C4-2B (cell line): ENCODE data around the gene UPF2.
"Not testable (repeated sequence)": the region's sequence is repeated elsewhere in the genome, so short reads cannot be mapped to it uniquely, and the experiment has no call there.

Experiments used
- H3K27ac ChIP-seq: fragments of 450-650 bp; 2 replicates; pipeline ENCODE4 v1.5.1; 2017
- ZFX ChIP-seq: fragments of 450-650 bp; IDR thresholded peaks from 2 replicates; pipeline ENCODE4 v1.6.1; 2017
- TF ChIP-seq, protein P1 (sequence below): fragments of 450-650 bp; conservative IDR thresholded peaks from 2 replicates; pipeline ENCODE4 v1.5.1; 2017; ENCODE audit warnings: mild to moderate bottlenecking

Gene UPF2

DNA sequence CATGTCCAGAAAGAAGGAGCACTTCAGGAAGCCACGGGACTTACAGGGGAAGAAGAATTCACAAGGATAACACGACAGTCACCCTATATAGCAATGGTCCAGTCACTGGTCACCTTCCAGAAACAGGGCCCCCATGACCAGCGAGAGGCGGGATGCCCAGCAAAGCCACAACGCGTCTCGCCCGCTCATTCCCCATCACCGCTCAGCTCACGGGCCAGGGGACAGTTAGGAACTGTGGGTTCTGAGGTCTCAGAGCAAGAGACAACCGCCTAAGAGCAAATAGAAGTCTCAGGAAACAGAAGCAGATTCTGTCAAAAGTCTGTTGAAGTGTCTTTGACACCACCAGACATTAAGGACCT is 147.5 kb downstream of the UPF2 start:
- no peak for TF ChIP-seq ZFX
- TF ChIP-seq, protein P1, sequence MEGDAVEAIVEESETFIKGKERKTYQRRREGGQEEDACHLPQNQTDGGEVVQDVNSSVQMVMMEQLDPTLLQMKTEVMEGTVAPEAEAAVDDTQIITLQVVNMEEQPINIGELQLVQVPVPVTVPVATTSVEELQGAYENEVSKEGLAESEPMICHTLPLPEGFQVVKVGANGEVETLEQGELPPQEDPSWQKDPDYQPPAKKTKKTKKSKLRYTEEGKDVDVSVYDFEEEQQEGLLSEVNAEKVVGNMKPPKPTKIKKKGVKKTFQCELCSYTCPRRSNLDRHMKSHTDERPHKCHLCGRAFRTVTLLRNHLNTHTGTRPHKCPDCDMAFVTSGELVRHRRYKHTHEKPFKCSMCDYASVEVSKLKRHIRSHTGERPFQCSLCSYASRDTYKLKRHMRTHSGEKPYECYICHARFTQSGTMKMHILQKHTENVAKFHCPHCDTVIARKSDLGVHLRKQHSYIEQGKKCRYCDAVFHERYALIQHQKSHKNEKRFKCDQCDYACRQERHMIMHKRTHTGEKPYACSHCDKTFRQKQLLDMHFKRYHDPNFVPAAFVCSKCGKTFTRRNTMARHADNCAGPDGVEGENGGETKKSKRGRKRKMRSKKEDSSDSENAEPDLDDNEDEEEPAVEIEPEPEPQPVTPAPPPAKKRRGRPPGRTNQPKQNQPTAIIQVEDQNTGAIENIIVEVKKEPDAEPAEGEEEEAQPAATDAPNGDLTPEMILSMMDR, result no peak
- no peak overlapping the region for H3K27ac ChIP-seq

DNA sequence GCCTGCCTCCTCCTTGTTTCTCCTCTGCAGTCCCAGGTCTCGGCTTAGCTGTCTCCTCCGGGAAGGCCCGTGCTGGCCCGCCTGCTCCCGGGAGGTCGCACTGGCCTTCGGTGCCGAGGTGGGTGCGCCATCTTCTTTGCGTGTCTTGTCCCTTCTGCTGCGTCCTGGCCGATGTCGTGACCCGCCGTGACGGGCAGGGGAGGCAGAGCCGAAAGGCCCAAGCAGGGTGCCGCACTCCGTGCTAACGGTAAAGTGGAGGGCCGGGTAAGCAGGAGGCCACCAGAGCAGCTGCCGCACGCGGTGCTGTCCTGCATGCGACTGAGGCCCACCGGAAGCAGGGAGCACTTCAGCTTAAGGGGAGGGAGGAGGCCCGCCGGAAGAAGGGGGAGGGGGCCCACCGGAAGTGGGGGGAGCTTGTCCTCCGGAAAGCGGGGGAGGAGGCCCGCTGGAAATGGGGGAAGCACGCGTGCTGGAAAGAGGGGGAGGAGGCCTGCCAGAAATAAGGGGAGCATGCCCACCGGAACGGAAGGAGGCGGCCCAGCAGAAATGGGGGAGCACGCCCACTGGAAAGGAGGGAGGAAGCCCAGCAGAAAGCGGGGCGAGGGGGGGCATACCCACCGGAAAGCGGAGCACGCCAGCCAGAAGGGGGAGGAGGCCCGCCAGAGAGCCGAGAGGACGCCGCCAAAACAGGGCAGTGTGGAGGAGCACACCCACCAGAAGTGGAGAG is 148.1 kb downstream of the UPF2 start:
- no peak overlapping the region for H3K27ac ChIP-seq
- TF ChIP-seq ZFX, result no peak
- TF ChIP-seq, protein P1, result no peak

DNA sequence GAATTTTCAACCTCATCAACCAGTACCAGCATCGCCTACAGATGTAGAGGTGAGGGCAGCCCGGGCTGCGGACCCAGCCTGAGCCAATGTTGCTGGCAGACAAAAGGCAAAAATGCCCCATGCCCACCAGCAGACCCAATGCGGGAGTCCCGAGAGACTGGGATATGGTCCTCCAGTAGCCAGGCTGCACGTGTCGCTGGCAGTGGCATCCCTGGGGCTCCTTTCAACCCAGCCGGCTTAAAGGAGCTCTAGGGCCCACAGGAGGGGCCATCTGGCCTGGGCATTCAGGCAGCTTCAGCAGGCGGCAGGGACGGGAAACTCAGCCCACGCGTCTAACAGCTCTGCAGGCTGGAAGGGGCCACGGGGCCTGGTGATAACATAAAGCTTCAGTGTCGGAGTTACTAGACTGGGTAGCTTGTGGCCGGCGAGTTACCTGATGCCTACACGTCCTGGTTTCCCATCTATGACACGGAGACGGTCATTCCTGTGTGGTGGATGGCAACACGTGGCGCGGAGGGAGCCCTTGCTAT is 148.8 kb downstream of the UPF2 start:
- TF ChIP-seq ZFX, result no peak
- TF ChIP-seq, protein P1, result no peak
- H3K27ac ChIP-seq, result no peak overlapping the region

DNA sequence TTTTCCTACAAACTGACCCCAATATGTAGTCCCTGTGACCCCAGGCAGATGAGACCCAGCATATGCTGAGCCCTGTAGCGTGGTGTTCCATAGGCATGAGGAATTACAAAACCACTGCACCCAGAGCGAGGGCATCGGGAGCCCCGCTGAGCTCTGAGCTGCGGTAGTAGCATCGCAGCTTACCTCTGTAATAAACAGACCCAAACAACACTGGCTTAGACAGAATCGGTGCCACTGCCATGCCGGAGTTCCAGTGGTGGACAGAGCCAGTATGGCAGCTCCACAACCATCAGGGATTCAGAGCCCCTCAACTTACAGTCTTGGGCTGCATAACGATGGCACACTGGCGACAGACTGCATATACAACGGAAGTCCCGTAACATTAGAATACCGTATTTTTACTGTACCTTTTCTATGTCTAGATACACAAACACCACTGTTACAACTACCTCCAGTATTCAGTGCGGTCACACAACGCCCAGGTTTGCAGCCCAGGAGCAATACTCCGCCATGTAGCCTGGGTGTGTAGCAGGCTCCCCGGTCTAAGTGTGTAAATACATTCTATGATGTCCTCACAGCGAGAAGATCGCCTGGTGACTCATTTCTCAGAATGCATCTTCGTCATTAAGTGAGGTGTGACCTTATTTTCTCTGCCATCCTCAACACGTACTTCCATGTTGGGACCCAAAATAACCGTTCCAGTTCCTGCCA is 150.7 kb downstream of the UPF2 start:
- TF ChIP-seq, protein P1, result no peak
- TF ChIP-seq ZFX, result no peak
- no peak overlapping the region for H3K27ac ChIP-seq

DNA sequence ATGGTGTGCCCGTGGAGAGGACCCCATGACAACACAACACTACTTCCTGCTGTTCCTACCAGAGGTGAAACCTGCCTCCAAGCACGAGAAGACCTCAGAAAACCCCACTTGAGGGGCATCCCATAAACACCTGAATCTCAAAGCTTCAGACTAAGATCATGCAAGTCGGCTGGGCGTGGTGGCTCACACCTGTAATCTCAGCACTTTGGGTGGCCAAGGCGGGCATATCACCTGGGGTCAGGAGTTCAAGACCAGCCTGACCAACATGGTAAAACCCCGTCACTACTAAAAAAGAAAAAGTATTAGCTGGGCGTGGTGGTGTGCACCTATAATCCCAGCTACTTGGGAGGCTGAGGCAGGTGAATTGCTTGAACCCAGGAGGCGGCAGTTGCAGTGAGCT is 153.3 kb downstream of the UPF2 start:
- H3K27ac ChIP-seq, result not testable (repeated sequence)

DNA sequence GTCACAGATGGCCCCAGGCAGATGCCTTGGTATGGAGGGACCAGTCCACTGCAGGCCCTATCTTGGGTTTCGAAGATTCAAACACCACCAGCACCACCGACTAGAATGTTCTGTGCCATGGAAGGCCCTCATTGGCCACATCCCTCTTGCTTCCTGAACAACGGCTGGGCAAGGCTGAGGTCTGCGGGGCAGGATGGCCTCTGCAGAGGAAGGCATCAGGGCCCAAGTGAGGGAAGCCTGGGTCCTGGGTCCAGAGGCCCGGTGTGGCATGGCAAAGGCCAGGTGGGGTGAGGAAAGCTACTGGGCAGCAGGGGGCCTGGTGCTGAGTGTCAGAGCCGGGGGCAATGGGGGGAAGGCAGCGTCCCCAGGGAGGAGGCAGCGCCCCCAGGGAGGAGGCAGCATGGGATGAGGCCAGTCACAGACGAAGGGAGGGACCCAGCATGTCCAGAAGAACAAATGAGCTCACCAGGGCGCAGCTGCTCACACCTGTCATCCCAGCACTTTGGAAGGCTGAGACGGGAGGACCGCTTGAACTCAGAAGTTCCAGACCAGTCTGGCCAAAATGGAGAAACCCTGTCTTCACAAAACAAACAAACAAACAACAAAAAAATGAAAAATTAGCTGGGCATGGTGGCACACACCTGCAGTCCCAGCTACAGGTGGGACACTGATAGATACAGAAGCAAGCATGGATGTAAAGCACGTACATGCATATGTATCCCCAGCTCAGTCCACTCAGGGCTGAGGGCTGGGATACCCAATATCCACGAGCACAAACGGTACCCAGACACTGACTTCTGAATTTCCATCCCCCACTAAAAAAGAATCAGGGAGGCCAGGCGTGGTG is 155.0 kb downstream of the UPF2 start:
- H3K27ac ChIP-seq, result no peak overlapping the region
- TF ChIP-seq, protein P1, result no peak
- no peak for TF ChIP-seq ZFX

DNA sequence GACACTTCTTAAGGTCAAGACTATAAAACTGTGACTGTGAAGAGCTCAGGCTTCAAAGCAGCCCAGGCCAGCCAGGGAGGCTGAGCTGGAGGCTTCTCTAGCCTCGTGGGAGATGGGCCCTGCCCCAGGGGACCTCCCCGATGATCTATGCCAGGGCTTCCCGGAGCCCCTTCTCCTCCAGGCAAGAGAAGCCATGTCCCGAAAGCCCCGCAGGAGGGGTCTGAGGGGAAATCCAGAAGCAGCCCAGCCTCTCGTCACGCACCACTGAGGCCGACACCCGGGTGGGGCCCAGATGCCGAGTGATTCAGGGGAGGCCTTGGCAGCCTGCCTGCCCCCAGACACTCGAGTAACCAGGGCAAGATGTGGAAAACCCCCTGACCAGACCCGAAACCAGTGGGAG is 155.8 kb downstream of the UPF2 start:
- TF ChIP-seq, protein P1, result no peak
- no peak for TF ChIP-seq ZFX
- H3K27ac ChIP-seq, result no peak overlapping the region
